HepG2 (cell line): Measurements from ENCODE around the gene LAMA1.

Source experiments
- ATF7 ChIP-seq, 2 experiments: fragments of 450-650 bp in 1 of 2; sonication (generic) in 1 of 2; formaldehyde crosslinking in 1 of 2; IDR thresholded peaks; 2 replicates each; pipeline versions ENCODE4 v1.4.0 to v1.6.1; 2016 to 2020; ENCODE audit warnings: antibody characterized with exemption in 1 of 2, mild to moderate bottlenecking in 1 of 2, missing genetic modification reagents in 1 of 2
- ELF4 ChIP-seq: sonication (generic); formaldehyde crosslinking; IDR thresholded peaks from 2 replicates; pipeline ENCODE4 v1.5.0; 2020; ENCODE audit warnings: missing genetic modification reagents, mild to moderate bottlenecking, moderate library complexity, borderline replicate concordance
- SMARCC2 ChIP-seq: fragments of 450-650 bp; IDR thresholded peaks from 2 replicates; pipeline ENCODE4 v1.6.1; 2017; ENCODE audit warnings: antibody characterized with exemption, mild to moderate bottlenecking
- TCF7 ChIP-seq: sonication (generic); IDR thresholded peaks from 2 replicates; pipeline ENCODE4 v1.6.1; 2016; ENCODE audit warnings: antibody characterized with exemption, low read depth
- ZBTB1 ChIP-seq: sonication (generic); formaldehyde crosslinking; IDR thresholded peaks from 2 replicates; pipeline ENCODE4 v1.4.0; 2020; ENCODE audit warnings: missing genetic modification reagents, borderline replicate concordance
- ZFX ChIP-seq: sonication (generic); formaldehyde crosslinking; IDR thresholded peaks from 2 replicates; pipeline ENCODE4 v1.4.0; 2020; ENCODE audit warnings: mild to moderate bottlenecking, low read depth, missing genetic modification reagents, moderate library complexity
- ZNF558 ChIP-seq: sonication (generic); formaldehyde crosslinking; IDR thresholded peaks from 2 replicates; pipeline ENCODE4 v1.9.0; 2022; ENCODE audit warnings: mild to moderate bottlenecking, missing genetic modification reagents, borderline replicate concordance
- TF ChIP-seq, protein P1 (sequence below): sonication (generic); formaldehyde crosslinking; IDR thresholded peaks from 2 replicates; pipeline ENCODE4 v1.4.0; 2020; ENCODE audit warnings: mild to moderate bottlenecking, missing genetic modification reagents

DNA sequence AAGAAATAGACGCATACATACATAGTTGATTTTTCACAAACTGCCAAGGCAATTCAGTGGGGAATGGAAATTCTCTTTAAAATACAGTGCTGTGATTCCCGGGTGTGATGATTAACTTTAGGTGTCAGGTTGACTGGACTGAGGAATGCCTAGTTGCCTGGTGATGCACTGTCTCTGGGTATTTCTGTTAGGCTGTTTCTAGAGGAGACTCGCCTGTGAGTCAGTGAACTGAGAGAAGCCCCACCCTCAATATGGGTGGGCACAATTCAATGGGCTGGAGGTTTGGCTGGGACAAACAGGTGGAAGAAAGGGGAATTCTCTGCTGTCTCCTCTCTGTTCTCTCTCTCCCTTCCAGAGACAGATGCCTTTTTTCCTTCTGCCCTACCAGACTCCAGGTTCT is 200.5 kb downstream of the LAMA1 start:
- no peak for TF ChIP-seq ZBTB1 (CRISPR knock-in tag)
- no peak for TF ChIP-seq ATF7 (IDR thresholded peaks at IDR 0.05)
- no peak for TF ChIP-seq ATF7 (CRISPR knock-in tag; IDR thresholded peaks at IDR 0.05)
- TF ChIP-seq SMARCC2 = no peak
- no peak for TF ChIP-seq ELF4 (CRISPR knock-in tag)
- TF ChIP-seq TCF7 = no peak
- TF ChIP-seq, protein P1, sequence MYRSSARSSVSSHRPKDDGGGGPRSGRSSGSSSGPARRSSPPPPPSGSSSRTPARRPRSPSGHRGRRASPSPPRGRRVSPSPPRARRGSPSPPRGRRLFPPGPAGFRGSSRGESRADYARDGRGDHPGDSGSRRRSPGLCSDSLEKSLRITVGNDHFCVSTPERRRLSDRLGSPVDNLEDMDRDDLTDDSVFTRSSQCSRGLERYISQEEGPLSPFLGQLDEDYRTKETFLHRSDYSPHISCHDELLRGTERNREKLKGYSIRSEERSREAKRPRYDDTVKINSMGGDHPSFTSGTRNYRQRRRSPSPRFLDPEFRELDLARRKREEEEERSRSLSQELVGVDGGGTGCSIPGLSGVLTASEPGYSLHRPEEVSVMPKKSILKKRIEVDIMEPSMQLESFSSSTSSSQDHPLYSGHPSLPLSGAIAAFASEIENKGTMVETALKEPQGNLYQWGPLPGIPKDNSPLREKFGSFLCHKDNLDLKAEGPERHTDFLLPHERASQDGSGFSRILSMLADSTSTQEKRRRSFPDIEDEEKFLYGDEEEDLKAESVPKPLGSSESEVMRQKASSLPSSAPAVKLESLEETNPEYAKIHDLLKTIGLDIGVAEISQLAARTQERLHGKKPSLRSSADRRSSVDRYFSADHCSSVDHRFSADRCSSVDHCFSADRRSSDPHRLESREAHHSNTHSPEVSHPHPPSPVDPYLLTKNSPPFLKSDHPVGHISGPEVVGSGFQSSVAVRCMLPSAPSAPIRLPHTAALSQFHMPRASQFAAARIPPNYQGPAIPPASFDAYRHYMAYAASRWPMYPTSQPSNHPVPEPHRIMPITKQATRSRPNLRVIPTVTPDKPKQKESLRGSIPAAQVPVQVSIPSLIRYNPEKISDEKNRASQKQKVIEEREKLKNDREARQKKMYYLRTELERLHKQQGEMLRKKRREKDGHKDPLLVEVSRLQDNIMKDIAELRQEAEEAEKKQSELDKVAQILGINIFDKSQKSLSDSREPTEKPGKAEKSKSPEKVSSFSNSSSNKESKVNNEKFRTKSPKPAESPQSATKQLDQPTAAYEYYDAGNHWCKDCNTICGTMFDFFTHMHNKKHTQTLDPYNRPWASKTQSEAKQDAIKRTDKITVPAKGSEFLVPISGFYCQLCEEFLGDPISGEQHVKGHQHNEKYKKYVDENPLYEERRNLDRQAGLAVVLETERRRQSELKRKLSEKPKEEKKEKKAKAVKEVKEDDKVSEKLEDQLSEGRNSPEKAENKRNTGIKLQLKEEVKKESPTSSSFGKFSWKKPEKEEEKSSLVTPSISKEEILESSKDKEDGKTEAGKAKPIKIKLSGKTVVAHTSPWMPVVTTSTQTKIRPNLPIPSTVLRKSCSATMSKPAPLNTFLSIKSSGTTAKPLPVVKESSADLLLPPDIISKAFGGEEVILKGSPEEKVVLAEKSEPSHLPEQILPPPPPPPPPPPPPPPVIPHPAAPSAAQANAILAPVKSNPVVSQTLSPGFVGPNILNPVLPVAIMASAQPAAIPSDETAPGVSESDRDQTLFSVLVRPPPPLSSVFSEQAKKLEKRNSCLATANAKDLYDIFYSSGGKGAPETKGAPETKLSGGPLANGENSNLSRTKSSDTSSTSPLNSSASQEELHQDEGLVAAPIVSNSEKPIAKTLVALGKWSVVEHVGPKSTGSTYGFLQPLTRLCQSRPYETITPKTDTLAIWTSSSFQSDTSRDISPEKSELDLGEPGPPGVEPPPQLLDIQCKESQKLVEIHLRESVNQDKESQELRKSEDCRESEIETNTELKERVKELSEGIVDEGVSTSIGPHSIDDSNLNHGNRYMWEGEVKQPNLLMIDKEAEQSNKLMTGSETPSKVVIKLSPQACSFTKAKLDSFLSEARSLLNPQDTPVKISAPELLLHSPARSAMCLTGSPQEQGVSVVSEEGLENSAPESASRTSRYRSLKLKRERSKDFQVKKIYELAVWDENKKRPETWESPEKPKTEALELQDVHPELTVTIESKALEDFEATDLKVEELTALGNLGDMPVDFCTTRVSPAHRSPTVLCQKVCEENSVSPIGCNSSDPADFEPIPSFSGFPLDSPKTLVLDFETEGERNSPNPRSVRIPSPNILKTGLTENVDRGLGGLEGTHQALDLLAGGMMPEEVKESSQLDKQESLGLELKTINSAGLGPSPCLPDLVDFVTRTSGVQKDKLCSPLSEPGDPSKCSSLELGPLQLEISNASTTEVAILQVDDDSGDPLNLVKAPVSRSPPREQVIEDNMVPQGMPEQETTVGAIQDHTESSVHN (CRISPR knock-in tag) = no peak
- TF ChIP-seq ZNF558 (CRISPR knock-in tag) = no peak
- TF ChIP-seq ZFX = no peak
